ENCODE results near the gene KCNG1.

KCNG1 gene

GRCh38 chr20:51014797-51015722 lies 7.8 kb downstream of the KCNG1 start:
- H3K27ac ChIP-seq: no peak overlapping the region
- no peaks in the 10 kb centered on the region for H3K9me3 ChIP-seq
- H3K9ac ChIP-seq: no peak overlapping the region
- 0 out of 2 replicates have a peak, but pooled peaks cover 6% of the 10 kb centered on the region for H4K20me1 ChIP-seq
- no peak overlapping the region for H3K4me3 ChIP-seq
- TF ChIP-seq Cebpa-rat (IDR thresholded peaks at IDR 0.05): no peak
- peaks cover 45% of the 10 kb centered on the region for H3K36me3 ChIP-seq
- H3K4me2 ChIP-seq: peak overlapping the region; percentile 68
- H3K4me1 ChIP-seq: peaks cover 35% of the 10 kb centered on the region
- no peaks in the 10 kb centered on the region for H3K27me3 ChIP-seq

DNA sequence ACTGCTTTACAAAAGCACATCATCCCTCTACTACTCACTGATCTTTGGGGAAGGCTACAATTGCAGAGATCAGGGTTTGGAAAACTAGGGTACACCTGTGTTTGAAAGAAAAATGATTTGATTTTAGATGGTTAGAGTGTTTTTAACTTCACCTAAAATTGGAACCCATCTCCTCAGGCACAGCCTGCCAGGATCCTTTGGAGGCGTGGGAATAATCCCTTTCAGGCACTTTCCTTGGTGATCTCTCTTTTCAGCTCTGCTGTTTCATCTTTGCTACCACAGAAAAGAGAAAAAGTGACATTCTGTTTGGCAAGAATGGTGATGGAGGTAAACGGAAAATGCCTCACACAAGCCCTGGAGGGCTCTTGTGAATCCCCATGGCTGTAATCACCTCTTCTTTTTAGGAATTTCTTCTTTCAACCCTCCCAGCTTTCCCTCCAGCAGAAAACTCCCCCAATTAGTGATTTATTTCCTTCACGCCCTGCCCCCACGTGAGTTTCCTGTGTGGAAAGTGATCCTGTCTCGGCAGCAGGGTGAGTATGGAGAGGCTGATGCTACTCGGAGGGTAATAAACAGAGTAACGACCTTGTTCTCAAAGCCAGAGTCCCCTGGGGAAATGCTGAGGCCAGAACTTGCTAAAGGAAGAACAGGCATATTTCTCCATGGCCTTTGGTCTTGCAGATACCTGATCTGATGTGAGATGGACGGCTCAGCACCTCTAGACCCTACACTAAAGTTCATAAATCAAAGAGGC lies 9.2 kb downstream of the KCNG1 start:
- H3K27ac ChIP-seq: 0 out of 2 replicates have a peak overlapping the region, but pooled peaks have one; percentile 18
- 0 out of 2 replicates have a peak, but pooled peaks cover 6% of the 10 kb centered on the region for H4K20me1 ChIP-seq
- H3K27me3 ChIP-seq: no peaks in the 10 kb centered on the region
- H3K4me3 ChIP-seq: no peak overlapping the region
- H3K9ac ChIP-seq: peak overlapping the region; percentile 52; the same call in 1 of the 2 replicates
- peak overlapping the region; percentile 68 for H3K4me2 ChIP-seq
- H3K36me3 ChIP-seq: peaks cover 45% of the 10 kb centered on the region
- H3K4me1 ChIP-seq: peaks cover 35% of the 10 kb centered on the region
- no peak for TF ChIP-seq Cebpa-rat (IDR thresholded peaks at IDR 0.05)
- H3K9me3 ChIP-seq: no peaks in the 10 kb centered on the region

DNA sequence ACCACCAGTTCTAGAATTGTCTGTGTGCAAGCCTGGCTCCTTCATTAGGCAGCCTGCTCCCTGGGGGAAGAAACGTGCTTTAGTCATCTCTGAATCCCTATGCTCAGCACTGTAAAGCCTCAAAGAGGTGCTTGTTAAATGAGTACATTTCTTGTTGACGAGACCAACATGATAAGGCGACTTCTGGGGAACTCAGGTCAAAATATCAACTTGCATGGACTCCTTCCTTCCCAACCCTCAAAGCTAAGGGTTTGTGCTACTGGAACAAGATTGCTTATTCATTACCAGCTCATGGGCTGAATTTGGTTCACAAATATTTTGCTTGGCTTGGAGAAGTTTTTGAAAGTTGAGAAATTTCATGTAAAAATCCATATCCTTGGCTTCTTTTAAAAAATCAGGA lies 10.6 kb downstream of the KCNG1 start:
- Histone ChIP-seq H3K27ac (no peak overlapping the region), H3K9me3 (no peaks in the 10 kb centered on the region), H3K4me3 (no peak overlapping the region), H3K27me3 (no peaks in the 10 kb centered on the region), H4K20me1 (0 out of 2 replicates have a peak, but pooled peaks cover 6% of the 10 kb centered on the region), H3K36me3 (peaks cover 48% of the 10 kb centered on the region), H3K4me1 (peaks cover 30% of the 10 kb centered on the region), H3K4me2 (no peak overlapping the region), H3K9ac (no peak overlapping the region)
- TF ChIP-seq Cebpa-rat (IDR thresholded peaks at IDR 0.05): no peak

DNA sequence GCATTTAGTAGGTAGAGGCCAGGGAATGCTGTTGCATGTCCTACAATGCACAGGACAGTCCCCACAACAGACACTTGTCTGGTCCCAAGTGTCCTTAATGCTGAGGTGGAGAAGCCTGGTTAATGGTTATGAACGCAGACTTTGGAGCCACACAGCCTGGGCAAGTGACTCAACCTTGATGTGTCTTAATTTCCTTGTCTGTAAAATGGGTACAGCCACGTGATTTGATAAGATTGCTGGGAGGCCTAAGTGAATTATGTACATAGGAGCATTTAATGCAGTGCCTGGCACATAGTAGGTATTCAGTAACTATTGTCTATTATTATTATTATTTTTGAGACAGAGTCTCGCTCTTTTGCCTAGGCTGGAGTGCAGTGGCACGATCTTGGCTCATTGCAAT lies 11.4 kb downstream of the KCNG1 start:
- H3K4me1 ChIP-seq: peaks cover 30% of the 10 kb centered on the region
- no peaks in the 10 kb centered on the region for H3K9me3 ChIP-seq
- no peak for TF ChIP-seq Cebpa-rat (IDR thresholded peaks at IDR 0.05)
- H4K20me1 ChIP-seq: 0 out of 2 replicates have a peak, but pooled peaks cover 2% of the 10 kb centered on the region
- no peak overlapping the region for H3K4me2 ChIP-seq
- no peak overlapping the region for H3K4me3 ChIP-seq
- H3K27ac ChIP-seq: no peak overlapping the region
- H3K27me3 ChIP-seq: no peaks in the 10 kb centered on the region
- peaks cover 52% of the 10 kb centered on the region for H3K36me3 ChIP-seq
- H3K9ac ChIP-seq: no peak overlapping the region

DNA sequence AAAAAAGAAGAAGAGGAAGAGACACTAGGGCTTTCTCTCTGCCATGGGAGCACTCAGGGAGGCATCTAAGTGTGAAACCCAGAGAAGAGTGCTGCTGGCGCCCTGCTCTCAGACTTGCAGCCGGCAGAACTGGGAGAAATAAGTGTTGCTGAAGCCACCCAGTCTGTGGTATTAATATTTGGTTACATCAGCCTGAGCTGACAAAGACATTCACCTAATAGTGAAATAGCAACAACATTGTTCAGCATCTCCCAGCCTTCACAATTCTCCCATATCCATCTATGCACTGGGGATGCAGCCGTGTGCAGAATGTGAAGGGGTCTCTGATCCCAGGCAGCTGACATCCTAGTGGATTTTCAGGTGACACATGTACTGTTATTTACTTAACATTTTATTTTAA lies 12.0 kb downstream of the KCNG1 start:
- Histone ChIP-seq H4K20me1 (no peaks in the 10 kb centered on the region), H3K27ac (no peak overlapping the region), H3K4me2 (no peak overlapping the region), H3K27me3 (no peaks in the 10 kb centered on the region), H3K4me1 (peaks cover 30% of the 10 kb centered on the region), H3K9ac (no peak overlapping the region), H3K36me3 (peaks cover 54% of the 10 kb centered on the region), H3K9me3 (no peaks in the 10 kb centered on the region), H3K4me3 (no peak overlapping the region)
- TF ChIP-seq Cebpa-rat (IDR thresholded peaks at IDR 0.05): no peak

- Histone ChIP-seq H3K27me3 (no peaks in the 10 kb centered on the region), H3K4me2 (no peak overlapping the region), H3K27ac (no peak overlapping the region), H3K4me3 (no peak overlapping the region), H3K9me3 (no peaks in the 10 kb centered on the region), H3K4me1 (peaks cover 26% of the 10 kb centered on the region), H4K20me1 (no peaks in the 10 kb centered on the region), H3K36me3 (peaks cover 64% of the 10 kb centered on the region), H3K9ac (no peak overlapping the region)
- no peak for TF ChIP-seq Cebpa-rat (IDR thresholded peaks at IDR 0.05)
Observed at GRCh38 chr20:51010043-51010365, 12.9 kb downstream of the KCNG1 start.

- Histone ChIP-seq H3K4me3 (no peak overlapping the region), H3K4me2 (no peak overlapping the region), H3K27me3 (no peaks in the 10 kb centered on the region), H3K4me1 (peaks cover 21% of the 10 kb centered on the region), H3K9me3 (no peaks in the 10 kb centered on the region), H3K27ac (no peak overlapping the region), H3K9ac (no peak overlapping the region), H4K20me1 (no peaks in the 10 kb centered on the region), H3K36me3 (peaks cover 69% of the 10 kb centered on the region)
- TF ChIP-seq Cebpa-rat (IDR thresholded peaks at IDR 0.05): no peak
Observed at GRCh38 chr20:51009303-51010042, 13.4 kb downstream of the KCNG1 start.

DNA sequence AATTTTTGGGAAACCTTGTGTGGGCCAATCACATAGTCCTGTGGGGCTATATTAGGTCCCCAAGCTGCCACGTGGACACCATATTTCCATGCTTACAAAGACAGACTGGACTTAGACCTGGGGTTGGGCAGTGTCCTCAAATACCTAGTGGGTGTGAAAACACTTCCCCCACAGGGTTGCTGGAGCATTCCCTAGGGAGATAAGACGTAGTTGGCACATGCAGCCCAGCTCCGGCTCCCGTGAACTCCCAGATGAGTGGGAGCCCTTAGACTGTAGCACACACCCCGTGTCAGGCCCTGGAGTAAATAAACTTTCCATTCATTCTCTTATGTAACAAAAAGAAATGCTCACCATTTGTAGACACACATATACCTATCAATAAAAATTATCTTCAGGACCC lies 14.2 kb downstream of the KCNG1 start:
- peaks cover 13% of the 10 kb centered on the region for H3K4me1 ChIP-seq
- TF ChIP-seq Cebpa-rat (IDR thresholded peaks at IDR 0.05): no peak
- no peaks in the 10 kb centered on the region for H4K20me1 ChIP-seq
- H3K9ac ChIP-seq: no peak overlapping the region
- H3K4me3 ChIP-seq: no peak overlapping the region
- no peaks in the 10 kb centered on the region for H3K9me3 ChIP-seq
- H3K4me2 ChIP-seq: no peak overlapping the region
- H3K27me3 ChIP-seq: no peaks in the 10 kb centered on the region
- no peak overlapping the region for H3K27ac ChIP-seq
- H3K36me3 ChIP-seq: peaks cover 77% of the 10 kb centered on the region

DNA sequence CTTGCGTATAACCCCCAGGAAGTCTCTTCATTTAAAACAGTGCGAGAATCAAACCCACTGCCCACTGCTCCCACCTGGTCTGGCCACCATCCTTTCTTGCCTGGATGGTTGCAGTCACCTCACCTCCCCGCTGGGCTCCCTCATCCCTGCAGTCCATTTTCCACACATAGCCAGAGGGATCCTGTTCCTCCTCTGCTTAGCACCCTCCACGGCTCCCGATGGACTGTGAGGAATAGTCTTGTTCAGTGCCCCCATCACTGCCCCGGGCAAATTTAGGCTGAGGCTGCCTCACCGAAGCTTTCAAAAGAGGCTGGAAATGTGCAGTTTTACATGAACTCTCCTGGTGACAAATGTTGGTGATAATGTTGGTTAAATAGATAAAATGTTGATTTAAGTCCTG lies 17.7 kb downstream of the KCNG1 start:
- Histone ChIP-seq H3K9ac (no peak overlapping the region), H3K27ac (no peak overlapping the region), H3K27me3 (no peaks in the 10 kb centered on the region), H3K4me3 (no peak overlapping the region), H3K4me2 (no peak overlapping the region), H3K9me3 (no peaks in the 10 kb centered on the region), H3K36me3 (peaks cover 75% of the 10 kb centered on the region), H3K4me1 (no peaks in the 10 kb centered on the region), H4K20me1 (no peaks in the 10 kb centered on the region)
- TF ChIP-seq Cebpa-rat (IDR thresholded peaks at IDR 0.05): no peak
